Measurements from ENCODE around the gene MAP3K5. TPM values are rescaled to one million over a fixed set of nuclear protein-coding genes. Genes with fewer than 3 reads are reported as not detected.

Gene MAP3K5
- total and polyA plus RNA-seq, 9 of the 15 experiments (the other 6 are each of a cell fraction or from before 2014, with no cell fraction given) = 2.2 to 13.0 (median 9.9) TPM

- TF ChIP-seq SMC3 (conservative IDR thresholded peaks at IDR 0.05; ENCODE audit: insufficient read depth, low read depth, low read length) (peak; percentile 91), ZNF561 (CRISPR knock-in tag; conservative IDR thresholded peaks at IDR 0.05) (no peak), FOXK1 (CRISPR knock-in tag; IDR thresholded peaks at IDR 0.05; ENCODE audit: borderline replicate concordance) (0 out of 2 replicates have a peak, but pooled peaks have one; percentile 89), ZFP36 (IDR thresholded peaks at IDR 0.05; ENCODE audit: low read depth, low read length, partially characterized antibody) (peak; percentile 23), SMARCA4 (IDR thresholded peaks at IDR 0.05) (0 out of 2 replicates have a peak, but pooled peaks have one; percentile 23), FOXA3 (CRISPR knock-in tag; conservative IDR thresholded peaks at IDR 0.05 in 1 of 2, IDR thresholded peaks at IDR 0.05 in 1 of 2) (no peak), CTBP1 (IDR thresholded peaks at IDR 0.05; ENCODE audit: borderline replicate concordance) (peak; percentile 60), TCF7L2 (IDR thresholded peaks at IDR 0.05; ENCODE audit: low read depth, low read length) (0 out of 2 replicates have a peak, but pooled peaks have one; percentile 10), STAG1 (CRISPR knock-in tag; IDR thresholded peaks at IDR 0.05; ENCODE audit: borderline replicate concordance) (peak; percentile 80; the same call in 1 of the 2 replicates), ZBTB34 (CRISPR knock-in tag; IDR thresholded peaks at IDR 0.05) (no peak), ZNF655 (CRISPR knock-in tag; IDR thresholded peaks at IDR 0.05) (no peak), MTA2 (IDR thresholded peaks at IDR 0.05; ENCODE audit: low read depth) (no peak), TAF9B (IDR thresholded peaks at IDR 0.05; ENCODE audit: partially characterized antibody) (no peak), ZEB2 (IDR thresholded peaks at IDR 0.05) (0 out of 2 replicates have a peak, but pooled peaks have one; percentile 33), GATA2 (CRISPR knock-in tag; IDR thresholded peaks at IDR 0.05) (no peak), ATF1 (CRISPR knock-in tag; IDR thresholded peaks at IDR 0.05) (no peak), ATF1 (tag; IDR thresholded peaks at IDR 0.05) (0 out of 2 replicates have a peak, but pooled peaks have one; percentile 16)
- TF ChIP-seq, protein P1, sequence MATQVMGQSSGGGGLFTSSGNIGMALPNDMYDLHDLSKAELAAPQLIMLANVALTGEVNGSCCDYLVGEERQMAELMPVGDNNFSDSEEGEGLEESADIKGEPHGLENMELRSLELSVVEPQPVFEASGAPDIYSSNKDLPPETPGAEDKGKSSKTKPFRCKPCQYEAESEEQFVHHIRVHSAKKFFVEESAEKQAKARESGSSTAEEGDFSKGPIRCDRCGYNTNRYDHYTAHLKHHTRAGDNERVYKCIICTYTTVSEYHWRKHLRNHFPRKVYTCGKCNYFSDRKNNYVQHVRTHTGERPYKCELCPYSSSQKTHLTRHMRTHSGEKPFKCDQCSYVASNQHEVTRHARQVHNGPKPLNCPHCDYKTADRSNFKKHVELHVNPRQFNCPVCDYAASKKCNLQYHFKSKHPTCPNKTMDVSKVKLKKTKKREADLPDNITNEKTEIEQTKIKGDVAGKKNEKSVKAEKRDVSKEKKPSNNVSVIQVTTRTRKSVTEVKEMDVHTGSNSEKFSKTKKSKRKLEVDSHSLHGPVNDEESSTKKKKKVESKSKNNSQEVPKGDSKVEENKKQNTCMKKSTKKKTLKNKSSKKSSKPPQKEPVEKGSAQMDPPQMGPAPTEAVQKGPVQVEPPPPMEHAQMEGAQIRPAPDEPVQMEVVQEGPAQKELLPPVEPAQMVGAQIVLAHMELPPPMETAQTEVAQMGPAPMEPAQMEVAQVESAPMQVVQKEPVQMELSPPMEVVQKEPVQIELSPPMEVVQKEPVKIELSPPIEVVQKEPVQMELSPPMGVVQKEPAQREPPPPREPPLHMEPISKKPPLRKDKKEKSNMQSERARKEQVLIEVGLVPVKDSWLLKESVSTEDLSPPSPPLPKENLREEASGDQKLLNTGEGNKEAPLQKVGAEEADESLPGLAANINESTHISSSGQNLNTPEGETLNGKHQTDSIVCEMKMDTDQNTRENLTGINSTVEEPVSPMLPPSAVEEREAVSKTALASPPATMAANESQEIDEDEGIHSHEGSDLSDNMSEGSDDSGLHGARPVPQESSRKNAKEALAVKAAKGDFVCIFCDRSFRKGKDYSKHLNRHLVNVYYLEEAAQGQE (IDR thresholded peaks at IDR 0.05; ENCODE audit: borderline replicate concordance) = peak; percentile 93
- TF ChIP-seq, protein P1 (CRISPR knock-in tag; IDR thresholded peaks at IDR 0.05; ENCODE audit: low read depth) = no peak
Measured at GRCh38 chr6:136643850-136644596, 148.3 kb downstream of the MAP3K5 start (continued).
